Ishikawa (cell line): ENCODE results near the gene STXBP5.

Source experiments
- CEBPB ChIP-seq: IDR thresholded peaks from 2 replicates; pipeline ENCODE4 v1.6.1; 2012
- CREB1 ChIP-seq: IDR thresholded peaks from 2 replicates; pipeline ENCODE4 v1.6.1; 2012; ENCODE audit warnings: low read depth
- EGR1 ChIP-seq: IDR thresholded peaks from 2 replicates; pipeline ENCODE4 v1.6.1; 2012
- EP300 ChIP-seq: IDR thresholded peaks from 2 replicates; pipeline ENCODE4 v1.6.1; 2012; ENCODE audit warnings: borderline replicate concordance
- FOXM1 ChIP-seq: IDR thresholded peaks from 2 replicates; pipeline ENCODE4 v1.6.1; 2012; ENCODE audit warnings: low read depth, borderline replicate concordance
- NFIC ChIP-seq: IDR thresholded peaks from 2 replicates; pipeline ENCODE4 v1.6.1; 2012
- RAD21 ChIP-seq: IDR thresholded peaks from 2 replicates; pipeline ENCODE4 v1.6.1; 2012; ENCODE audit warnings: low read depth
- TAF1 ChIP-seq: IDR thresholded peaks from 2 replicates; pipeline ENCODE4 v1.6.1; 2012; ENCODE audit warnings: low read depth, mild to moderate bottlenecking
- TCF12 ChIP-seq: IDR thresholded peaks from 2 replicates; pipeline ENCODE4 v1.6.1; 2012; ENCODE audit warnings: low read depth
- TEAD4 ChIP-seq: IDR thresholded peaks from 2 replicates; pipeline ENCODE4 v1.6.1; 2012
- YY1 ChIP-seq: IDR thresholded peaks from 2 replicates; pipeline ENCODE4 v1.6.1; 2012; ENCODE audit warnings: low read depth
- ZBTB7A ChIP-seq: IDR thresholded peaks from 2 replicates; pipeline ENCODE4 v1.6.1; 2012; ENCODE audit warnings: low read depth
- TF ChIP-seq, protein P1 (sequence below): IDR thresholded peaks from 2 replicates; pipeline ENCODE4 v1.6.1; 2012
- TF ChIP-seq, protein P2 (sequence below): IDR thresholded peaks from 2 replicates; pipeline ENCODE4 v1.6.1; 2012
- TF ChIP-seq, protein P3 (sequence below): IDR thresholded peaks from 2 replicates; pipeline ENCODE4 v1.6.1; 2012; ENCODE audit warnings: low read depth, mild to moderate bottlenecking

STXBP5 gene

DNA sequence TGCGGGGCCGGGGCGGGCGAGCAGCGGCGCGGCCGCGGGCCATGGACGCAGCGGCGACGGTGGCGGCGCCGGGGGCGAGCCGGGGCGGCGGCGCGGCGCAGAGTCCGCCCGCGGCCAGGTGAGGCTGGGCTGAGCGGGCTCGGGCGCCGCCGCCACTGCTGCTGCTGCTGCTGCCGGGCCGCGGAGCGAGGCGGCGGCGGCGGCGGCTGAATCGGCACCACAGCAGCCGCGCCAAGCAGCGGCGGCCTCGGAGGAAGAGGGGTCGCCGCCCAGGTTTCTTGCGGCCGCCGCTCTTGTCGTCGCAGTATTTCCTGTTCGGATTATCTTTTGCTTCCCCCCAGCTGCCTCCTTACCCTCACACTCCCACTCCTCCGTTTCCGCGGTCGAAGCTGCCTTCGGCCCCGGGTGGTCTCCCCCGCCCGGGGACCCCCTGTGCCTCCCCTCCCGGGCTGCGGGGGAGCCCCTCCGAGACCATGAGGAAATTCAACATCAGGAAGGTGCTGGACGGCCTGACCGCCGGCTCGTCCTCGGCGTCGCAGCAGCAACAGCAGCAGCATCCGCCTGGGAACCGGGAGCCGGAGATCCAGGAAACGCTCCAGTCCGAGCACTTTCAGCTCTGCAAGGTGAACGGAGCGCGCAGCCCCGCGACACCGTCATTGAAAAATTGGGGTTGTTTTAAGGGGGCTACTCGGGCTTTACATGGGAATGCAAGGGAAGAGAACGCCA is at the start of gene STXBP5:
Gene STXBP5 (plus strand): TSS at position 358 of the 726 bp plus-strand sequence. CDS start 116 bp downstream, at position 474.
- TF ChIP-seq TEAD4 (no peak), RAD21 (no peak), ZBTB7A (peak; percentile 72), YY1 (no peak), TAF1 (0 out of 2 replicates have a peak, but pooled peaks have one; percentile 26)
- TF ChIP-seq, protein P1, sequence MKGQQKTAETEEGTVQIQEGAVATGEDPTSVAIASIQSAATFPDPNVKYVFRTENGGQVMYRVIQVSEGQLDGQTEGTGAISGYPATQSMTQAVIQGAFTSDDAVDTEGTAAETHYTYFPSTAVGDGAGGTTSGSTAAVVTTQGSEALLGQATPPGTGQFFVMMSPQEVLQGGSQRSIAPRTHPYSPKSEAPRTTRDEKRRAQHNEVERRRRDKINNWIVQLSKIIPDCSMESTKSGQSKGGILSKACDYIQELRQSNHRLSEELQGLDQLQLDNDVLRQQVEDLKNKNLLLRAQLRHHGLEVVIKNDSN = no peak

DNA sequence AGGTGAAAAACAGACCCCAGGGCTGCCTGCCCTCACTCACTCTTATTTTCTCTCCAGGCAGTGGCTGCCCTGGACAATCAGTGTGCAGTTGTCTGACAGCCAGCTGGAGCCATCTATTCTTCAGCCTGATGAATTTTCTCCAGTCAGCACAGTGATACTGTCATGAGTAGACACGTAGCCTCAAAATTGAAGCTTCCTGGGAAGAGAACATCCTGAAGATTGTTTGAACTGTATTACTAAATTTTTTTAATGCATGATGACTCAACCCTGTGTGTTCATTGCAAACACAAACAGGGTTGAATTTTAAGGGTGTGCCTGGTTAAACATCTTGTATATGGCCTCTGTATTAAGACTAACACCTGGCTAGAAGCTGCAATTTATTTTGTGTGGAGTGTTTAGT is 49.8 kb upstream of the STXBP5 start:
- no peak for TF ChIP-seq CREB1
- no peak for TF ChIP-seq TEAD4
- no peak for TF ChIP-seq TCF12
- TF ChIP-seq, protein P2, sequence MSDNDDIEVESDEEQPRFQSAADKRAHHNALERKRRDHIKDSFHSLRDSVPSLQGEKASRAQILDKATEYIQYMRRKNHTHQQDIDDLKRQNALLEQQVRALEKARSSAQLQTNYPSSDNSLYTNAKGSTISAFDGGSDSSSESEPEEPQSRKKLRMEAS = no peak
- TF ChIP-seq ZBTB7A = no peak
- TF ChIP-seq YY1 = no peak
- TF ChIP-seq, protein P3, sequence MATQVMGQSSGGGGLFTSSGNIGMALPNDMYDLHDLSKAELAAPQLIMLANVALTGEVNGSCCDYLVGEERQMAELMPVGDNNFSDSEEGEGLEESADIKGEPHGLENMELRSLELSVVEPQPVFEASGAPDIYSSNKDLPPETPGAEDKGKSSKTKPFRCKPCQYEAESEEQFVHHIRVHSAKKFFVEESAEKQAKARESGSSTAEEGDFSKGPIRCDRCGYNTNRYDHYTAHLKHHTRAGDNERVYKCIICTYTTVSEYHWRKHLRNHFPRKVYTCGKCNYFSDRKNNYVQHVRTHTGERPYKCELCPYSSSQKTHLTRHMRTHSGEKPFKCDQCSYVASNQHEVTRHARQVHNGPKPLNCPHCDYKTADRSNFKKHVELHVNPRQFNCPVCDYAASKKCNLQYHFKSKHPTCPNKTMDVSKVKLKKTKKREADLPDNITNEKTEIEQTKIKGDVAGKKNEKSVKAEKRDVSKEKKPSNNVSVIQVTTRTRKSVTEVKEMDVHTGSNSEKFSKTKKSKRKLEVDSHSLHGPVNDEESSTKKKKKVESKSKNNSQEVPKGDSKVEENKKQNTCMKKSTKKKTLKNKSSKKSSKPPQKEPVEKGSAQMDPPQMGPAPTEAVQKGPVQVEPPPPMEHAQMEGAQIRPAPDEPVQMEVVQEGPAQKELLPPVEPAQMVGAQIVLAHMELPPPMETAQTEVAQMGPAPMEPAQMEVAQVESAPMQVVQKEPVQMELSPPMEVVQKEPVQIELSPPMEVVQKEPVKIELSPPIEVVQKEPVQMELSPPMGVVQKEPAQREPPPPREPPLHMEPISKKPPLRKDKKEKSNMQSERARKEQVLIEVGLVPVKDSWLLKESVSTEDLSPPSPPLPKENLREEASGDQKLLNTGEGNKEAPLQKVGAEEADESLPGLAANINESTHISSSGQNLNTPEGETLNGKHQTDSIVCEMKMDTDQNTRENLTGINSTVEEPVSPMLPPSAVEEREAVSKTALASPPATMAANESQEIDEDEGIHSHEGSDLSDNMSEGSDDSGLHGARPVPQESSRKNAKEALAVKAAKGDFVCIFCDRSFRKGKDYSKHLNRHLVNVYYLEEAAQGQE = no peak
- no peak for TF ChIP-seq RAD21
- TF ChIP-seq FOXM1 = no peak
- no peak for TF ChIP-seq NFIC
- TF ChIP-seq, protein P1 = no peak
- TF ChIP-seq EGR1 = no peak
- TF ChIP-seq TAF1 = no peak
- TF ChIP-seq EP300 = no peak
- TF ChIP-seq CEBPB = no peak

DNA sequence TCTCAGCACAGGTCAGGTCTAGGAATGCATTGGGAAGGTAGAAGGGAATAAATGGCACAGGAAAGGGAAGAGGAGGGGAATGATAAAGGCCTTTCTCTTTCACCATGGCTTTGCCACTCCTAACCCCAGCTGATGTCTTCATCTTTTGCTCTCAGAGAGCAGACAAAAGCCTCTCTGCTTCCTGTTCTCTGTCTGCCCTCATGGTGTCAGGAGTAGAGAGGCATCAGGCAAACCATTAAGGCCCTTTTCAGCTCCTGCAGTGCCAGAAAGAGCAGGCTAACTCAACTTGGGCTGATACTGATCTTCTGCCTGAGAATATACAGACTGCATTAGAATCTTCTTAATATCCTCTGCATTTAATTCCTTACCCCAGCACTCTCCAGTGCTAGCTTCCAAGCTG is 48.0 kb upstream of the STXBP5 start:
- TF ChIP-seq YY1 = no peak
- TF ChIP-seq CEBPB = no peak
- no peak for TF ChIP-seq TAF1
- no peak for TF ChIP-seq CREB1
- TF ChIP-seq, protein P2 = no peak
- TF ChIP-seq EGR1 = no peak
- no peak for TF ChIP-seq FOXM1
- TF ChIP-seq TCF12 = no peak
- no peak for TF ChIP-seq ZBTB7A
- TF ChIP-seq, protein P3 = no peak
- TF ChIP-seq RAD21 = no peak
- TF ChIP-seq EP300 = no peak
- no peak for TF ChIP-seq NFIC
- TF ChIP-seq, protein P1 = no peak
- TF ChIP-seq TEAD4 = no peak

DNA sequence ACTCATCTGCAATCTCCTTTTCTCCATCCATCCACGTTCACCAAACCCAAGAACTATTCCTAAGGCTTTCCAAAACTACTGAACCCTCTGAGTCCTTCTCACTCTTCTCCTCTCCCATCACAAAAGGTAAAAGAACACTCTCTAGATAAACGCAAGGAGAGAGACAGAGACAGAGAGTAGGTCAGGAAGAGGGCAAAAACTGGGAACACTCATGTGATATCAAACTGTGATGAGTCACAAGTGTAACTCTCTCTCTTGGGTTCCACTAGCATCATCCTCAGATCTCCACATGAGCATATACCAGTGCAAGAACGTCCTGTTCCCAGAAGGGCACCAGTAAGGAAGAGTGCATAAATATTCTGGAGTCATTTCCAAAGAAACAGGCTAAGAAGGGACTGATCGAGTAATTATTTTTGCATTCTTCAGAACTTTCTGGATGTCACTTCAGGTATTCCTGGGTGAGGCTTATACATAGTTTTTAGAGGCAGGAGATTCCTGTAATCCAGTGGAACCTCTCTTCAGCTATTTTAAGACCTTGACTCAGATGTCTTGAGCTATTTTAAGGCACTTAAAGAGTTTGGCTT is 47.3 kb upstream of the STXBP5 start:
- TF ChIP-seq FOXM1 (no peak), YY1 (no peak)

DNA sequence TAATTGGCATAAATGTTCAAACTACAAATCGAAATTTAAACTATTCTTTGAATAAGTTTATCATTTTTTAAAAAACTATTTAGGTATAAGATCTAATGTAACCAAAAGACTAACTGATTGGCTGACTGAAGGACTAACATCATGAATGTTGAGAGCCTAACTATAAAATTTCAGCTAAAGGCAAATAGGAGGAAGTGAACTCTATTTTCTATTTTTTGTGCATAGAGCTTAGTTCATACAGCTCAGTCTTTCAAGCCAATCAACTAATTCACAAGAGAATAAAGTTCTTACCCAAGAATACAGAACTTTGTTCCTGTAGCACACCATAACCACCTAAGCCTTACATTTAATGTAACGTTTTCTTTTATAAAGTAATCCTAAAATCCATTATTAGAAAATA is 46.3 kb upstream of the STXBP5 start:
- no peak for TF ChIP-seq CEBPB
- no peak for TF ChIP-seq EP300
- TF ChIP-seq TAF1 = no peak
- no peak for TF ChIP-seq NFIC
- TF ChIP-seq, protein P1 = no peak
- TF ChIP-seq, protein P3 = no peak
- no peak for TF ChIP-seq TEAD4
- no peak for TF ChIP-seq ZBTB7A
- TF ChIP-seq EGR1 = no peak
- no peak for TF ChIP-seq RAD21
- TF ChIP-seq, protein P2 = no peak
- TF ChIP-seq FOXM1 = no peak
- no peak for TF ChIP-seq YY1
- no peak for TF ChIP-seq CREB1
- TF ChIP-seq TCF12 = no peak
